Calu3 (cell line): ENCODE data around the gene NBPF3. TPM values are rescaled to one million over a fixed set of nuclear protein-coding genes. Genes with fewer than 3 reads are reported as not detected.

Source experiments
- BruUV-seq: library from RNA; stranded (reverse); fragments of 400-500 nt; replicated peaks from 2 replicates; lab custom pipeline; 2021; lab: Mats Ljungman, UMichigan
- CTCF ChIA-PET: fragments of 300-600 bp; sonication (Branson Sonifier 250); formaldehyde crosslinking; loops from one replicate; lab custom pipeline; 2022; ENCODE audit warnings: antibody characterized with exemption; lab: Charles Lee
- DNase-seq: peaks from one replicate; pipeline ENCODE4 v3.0.0; 2022
- H3K27ac Mint-ChIP-seq: one replicate; pipeline ENCODE4 v1.8.0; 2022; ENCODE audit warnings: mixed read lengths; ENCODE audit not compliant: unreplicated experiment
- H3K27me3 Mint-ChIP-seq: one replicate; pipeline ENCODE4 v1.8.0; 2022; ENCODE audit warnings: mixed read lengths; ENCODE audit not compliant: unreplicated experiment
- H3K36me3 Mint-ChIP-seq: one replicate; pipeline ENCODE4 v1.8.0; 2022; ENCODE audit warnings: mild to moderate bottlenecking, moderate library complexity, mixed read lengths; ENCODE audit not compliant: insufficient read depth, unreplicated experiment
- H3K4me1 Mint-ChIP-seq: one replicate; pipeline ENCODE4 v1.8.0; 2022; ENCODE audit warnings: mild to moderate bottlenecking, low read depth, mixed read lengths; ENCODE audit not compliant: unreplicated experiment
- H3K4me3 Mint-ChIP-seq: one replicate; pipeline ENCODE4 v1.8.0; 2022; ENCODE audit warnings: mild to moderate bottlenecking, low read depth, moderate library complexity, mixed read lengths; ENCODE audit not compliant: unreplicated experiment
- H3K9me3 Mint-ChIP-seq: one replicate; pipeline ENCODE4 v1.8.0; 2022; ENCODE audit warnings: low read depth, mixed read lengths; ENCODE audit not compliant: unreplicated experiment
- intact Hi-C: fragments of 100-400 bp; cut with micrococcal nuclease; formaldehyde crosslinking; loops from one replicate; pipeline ENCODE4 v1.10.0; 2022; ENCODE audit not compliant: unreplicated experiment
- total RNA-seq: library from RNA; stranded (reverse); gene quantifications from 2 replicates; pipeline ENCODE4 v1.2.3, GENCODE V29; 2022
- TF ChIP-seq, protein P1 (sequence below): fragments of 200-600 bp; IDR thresholded peaks from one replicate; pipeline ENCODE4 v1.8.0; 2022; ENCODE audit warnings: antibody characterized with exemption; ENCODE audit not compliant: unreplicated experiment

The NBPF3 gene
- total RNA-seq, 1 experiment from 2014 or later, result 6.9 TPM

DNA sequence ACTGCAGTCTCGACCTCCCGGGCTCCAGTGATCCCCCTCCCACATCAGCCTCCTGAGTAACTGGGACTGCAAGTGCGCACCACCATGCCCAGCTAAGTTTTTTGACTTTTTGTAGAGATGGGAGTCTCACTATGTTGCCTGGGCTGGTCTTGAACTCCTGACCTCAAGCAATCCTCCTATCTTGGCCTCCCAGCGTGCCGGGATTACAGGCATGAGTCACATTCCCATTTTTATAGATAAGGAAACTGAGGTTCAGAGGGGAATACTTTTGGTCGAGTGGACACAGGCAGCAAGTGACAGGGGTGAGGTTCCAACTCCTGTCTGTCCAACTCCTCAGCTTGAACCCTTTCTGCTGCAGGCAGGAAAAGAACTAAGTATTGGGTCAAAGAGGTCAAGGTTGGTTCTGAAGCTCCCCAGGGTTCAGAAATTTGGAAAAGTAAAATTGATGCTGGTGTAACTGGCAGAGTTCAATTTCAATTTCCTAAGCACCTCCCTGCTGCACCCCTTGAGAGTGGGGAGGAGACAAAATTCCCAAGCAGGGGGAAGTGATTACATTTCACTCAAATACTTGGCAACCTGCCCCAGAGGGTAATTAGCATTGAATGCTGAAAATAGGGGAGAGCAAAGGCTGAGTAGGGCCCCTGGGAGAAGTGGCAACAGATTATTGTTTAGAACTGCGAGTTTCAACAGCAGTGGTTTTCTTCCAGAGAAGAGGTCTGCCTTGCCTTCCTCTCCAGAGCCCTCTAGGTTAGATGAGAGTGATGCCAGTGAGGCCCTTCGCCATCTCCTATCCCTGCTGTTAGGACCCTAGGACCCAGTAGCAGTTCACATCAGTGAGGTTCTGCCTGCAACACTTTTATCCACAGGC lies 51.8 kb downstream of the NBPF3 start:
- H3K9me3 Mint-ChIP-seq, result no peaks in the 10 kb centered on the region
- intact Hi-C loops, result loop anchor here (5.0 kb wide), 1 partner anchor 119 kb away; no protein-coding TSS in a partner anchor
- peak; percentile 30 for DNase-seq
- peaks cover 5% of the 10 kb centered on the region for H3K36me3 Mint-ChIP-seq
- no peak overlapping the region for H3K4me3 Mint-ChIP-seq
- H3K27me3 Mint-ChIP-seq, result peaks cover 11% of the 10 kb centered on the region
- H3K27ac Mint-ChIP-seq, result no peak overlapping the region
- H3K4me1 Mint-ChIP-seq, result no peaks in the 10 kb centered on the region
- TF ChIP-seq, protein P1, sequence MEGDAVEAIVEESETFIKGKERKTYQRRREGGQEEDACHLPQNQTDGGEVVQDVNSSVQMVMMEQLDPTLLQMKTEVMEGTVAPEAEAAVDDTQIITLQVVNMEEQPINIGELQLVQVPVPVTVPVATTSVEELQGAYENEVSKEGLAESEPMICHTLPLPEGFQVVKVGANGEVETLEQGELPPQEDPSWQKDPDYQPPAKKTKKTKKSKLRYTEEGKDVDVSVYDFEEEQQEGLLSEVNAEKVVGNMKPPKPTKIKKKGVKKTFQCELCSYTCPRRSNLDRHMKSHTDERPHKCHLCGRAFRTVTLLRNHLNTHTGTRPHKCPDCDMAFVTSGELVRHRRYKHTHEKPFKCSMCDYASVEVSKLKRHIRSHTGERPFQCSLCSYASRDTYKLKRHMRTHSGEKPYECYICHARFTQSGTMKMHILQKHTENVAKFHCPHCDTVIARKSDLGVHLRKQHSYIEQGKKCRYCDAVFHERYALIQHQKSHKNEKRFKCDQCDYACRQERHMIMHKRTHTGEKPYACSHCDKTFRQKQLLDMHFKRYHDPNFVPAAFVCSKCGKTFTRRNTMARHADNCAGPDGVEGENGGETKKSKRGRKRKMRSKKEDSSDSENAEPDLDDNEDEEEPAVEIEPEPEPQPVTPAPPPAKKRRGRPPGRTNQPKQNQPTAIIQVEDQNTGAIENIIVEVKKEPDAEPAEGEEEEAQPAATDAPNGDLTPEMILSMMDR, result no peak
- no TSS peak for BruUV-seq
- CTCF ChIA-PET, result interaction anchor here (1.1 to 1.3 kb wide), 2 partner anchors 26 to 121 kb away, joined by 3 to 14 read pairs; no protein-coding TSS in a partner anchor

DNA sequence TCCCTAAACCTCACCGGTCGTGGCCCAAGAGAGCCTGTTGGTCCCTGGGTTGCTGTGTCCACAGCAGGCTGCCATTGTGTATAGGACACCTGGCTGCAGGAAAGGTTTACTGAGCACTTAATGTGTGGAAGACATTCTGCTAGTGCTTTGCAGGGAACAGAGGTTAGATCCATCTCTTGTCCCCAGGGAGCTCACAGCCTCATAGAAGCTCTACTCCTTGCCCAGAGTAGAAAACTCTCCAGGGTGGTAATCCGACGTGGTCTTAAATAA lies 52.4 kb downstream of the NBPF3 start:
- H3K4me1 Mint-ChIP-seq, result no peaks in the 10 kb centered on the region
- H3K36me3 Mint-ChIP-seq, result peaks cover 5% of the 10 kb centered on the region
- DNase-seq, result no peak
- no peak overlapping the region for H3K4me3 Mint-ChIP-seq
- BruUV-seq, result no TSS peak
- no peaks in the 10 kb centered on the region for H3K9me3 Mint-ChIP-seq
- CTCF ChIA-PET, result no interaction called here
- no peak overlapping the region for H3K27ac Mint-ChIP-seq
- intact Hi-C loops, result loop anchor here (5.0 kb wide), 1 partner anchor 120 kb away; no protein-coding TSS in a partner anchor
- TF ChIP-seq, protein P1, result no peak
- H3K27me3 Mint-ChIP-seq, result peaks cover 11% of the 10 kb centered on the region

DNA sequence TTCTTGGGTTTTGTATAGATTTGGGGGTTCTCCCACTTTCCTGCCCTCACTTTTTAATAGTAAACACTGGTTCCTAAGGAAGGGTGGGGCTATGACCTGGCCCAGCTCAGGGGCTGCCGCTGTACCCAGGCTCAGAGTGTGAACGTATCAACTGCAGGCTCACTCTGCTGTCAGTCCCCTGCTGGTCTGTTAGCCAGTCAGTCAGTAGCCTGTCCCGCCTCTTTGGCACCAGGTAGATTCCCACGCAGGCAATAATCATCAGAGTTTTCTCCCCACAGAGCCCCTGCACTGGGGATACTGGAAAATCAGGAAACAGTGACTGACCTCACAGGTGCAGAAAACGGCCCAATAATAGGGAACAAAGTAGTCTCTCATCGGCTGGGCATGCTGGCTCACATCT lies 54.3 kb downstream of the NBPF3 start:
- CTCF ChIA-PET, result no interaction called here
- intact Hi-C loops, result loop anchor here (5.0 kb wide), 1 partner anchor 122 kb away; no protein-coding TSS in a partner anchor
- no peak for DNase-seq
- BruUV-seq, result no TSS peak
- H3K27ac Mint-ChIP-seq, result no peak overlapping the region
- H3K9me3 Mint-ChIP-seq, result no peaks in the 10 kb centered on the region
- no peak overlapping the region for H3K4me3 Mint-ChIP-seq
- TF ChIP-seq, protein P1, result no peak
- no peaks in the 10 kb centered on the region for H3K4me1 Mint-ChIP-seq
- no peaks in the 10 kb centered on the region for H3K27me3 Mint-ChIP-seq
- no peaks in the 10 kb centered on the region for H3K36me3 Mint-ChIP-seq

DNA sequence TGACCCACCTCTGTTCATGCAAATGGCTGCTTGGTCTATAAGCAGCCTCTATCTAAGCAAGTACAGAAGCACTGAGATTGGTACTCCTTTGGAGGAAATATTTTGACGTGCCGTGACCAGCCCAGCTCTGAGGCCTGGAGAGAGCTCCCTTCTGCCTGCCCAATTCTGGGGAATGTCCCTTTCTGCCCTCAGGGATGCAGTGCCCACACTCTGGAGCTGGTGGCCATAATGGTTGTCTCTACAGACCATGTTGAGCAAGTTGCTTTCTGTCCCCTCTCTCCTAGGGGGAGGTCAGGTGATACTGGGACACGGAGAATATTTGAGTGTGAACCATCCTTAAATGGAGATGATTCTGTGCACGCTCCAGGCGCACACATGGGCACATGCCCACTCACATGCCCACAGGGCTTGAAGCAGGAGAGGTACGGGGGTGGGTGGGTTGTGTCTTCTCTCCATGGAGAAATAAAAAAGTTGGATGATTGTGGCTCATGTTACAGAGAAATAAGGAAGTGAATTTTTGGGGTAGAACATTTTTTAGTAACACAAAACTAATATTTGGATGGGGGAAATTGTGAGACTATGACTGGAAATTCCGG lies 55.4 kb downstream of the NBPF3 start:
- CTCF ChIA-PET, result no interaction called here

More for the DNA sequence above, 55.4 kb downstream of the NBPF3 start:
- Mint-ChIP-seq H3K27ac (peak overlapping the region; percentile 21), H3K36me3 (no peaks in the 10 kb centered on the region), H3K9me3 (no peaks in the 10 kb centered on the region), H3K27me3 (no peaks in the 10 kb centered on the region), H3K4me1 (no peaks in the 10 kb centered on the region), H3K4me3 (no peak overlapping the region)
- no TSS peak for BruUV-seq
- DNase-seq, result no peak
- intact Hi-C loops, result no loop called here
- TF ChIP-seq, protein P1, result no peak
